ENCODE measurements around the gene DNER. TPM values are rescaled to one million over a fixed set of nuclear protein-coding genes. Genes with fewer than 3 reads are reported as not detected.
A peak's percentile ranks its signal among the peaks of the same experiment; 100 is the strongest.

Gene DNER
- total RNA-seq, 2 donors from 2014 or later: 0.27 to 1.7 TPM

DNA sequence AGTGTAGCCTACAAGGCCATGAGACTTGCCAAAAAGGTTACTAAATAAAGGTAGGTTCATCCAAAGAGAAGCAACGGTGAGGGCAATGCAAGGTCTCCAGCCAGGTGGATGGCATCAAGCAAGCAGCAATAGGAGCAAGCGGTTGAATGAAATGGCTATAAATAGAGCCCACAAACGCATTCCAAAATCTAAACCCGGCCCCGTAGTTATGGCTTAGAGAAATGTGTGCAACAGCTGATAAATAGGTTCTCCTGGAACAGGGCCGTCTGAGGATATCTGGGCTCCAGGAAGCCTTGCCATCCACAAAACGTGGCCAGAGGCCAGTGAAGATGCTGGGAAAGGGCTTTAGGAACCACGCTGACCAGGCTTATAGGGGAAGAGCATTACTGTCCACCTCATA, 297.2 kb downstream of the DNER start:
- H3K4me3 ChIP-seq: no peak overlapping the region
- intact Hi-C loops (cut with DNase I): no loop called here
- no peak for DNase-seq
- no peak overlapping the region for H3K9ac ChIP-seq (ENCODE audit: low read depth in 2 of 2, low read length in 2 of 2)
- TF ChIP-seq, protein P1, sequence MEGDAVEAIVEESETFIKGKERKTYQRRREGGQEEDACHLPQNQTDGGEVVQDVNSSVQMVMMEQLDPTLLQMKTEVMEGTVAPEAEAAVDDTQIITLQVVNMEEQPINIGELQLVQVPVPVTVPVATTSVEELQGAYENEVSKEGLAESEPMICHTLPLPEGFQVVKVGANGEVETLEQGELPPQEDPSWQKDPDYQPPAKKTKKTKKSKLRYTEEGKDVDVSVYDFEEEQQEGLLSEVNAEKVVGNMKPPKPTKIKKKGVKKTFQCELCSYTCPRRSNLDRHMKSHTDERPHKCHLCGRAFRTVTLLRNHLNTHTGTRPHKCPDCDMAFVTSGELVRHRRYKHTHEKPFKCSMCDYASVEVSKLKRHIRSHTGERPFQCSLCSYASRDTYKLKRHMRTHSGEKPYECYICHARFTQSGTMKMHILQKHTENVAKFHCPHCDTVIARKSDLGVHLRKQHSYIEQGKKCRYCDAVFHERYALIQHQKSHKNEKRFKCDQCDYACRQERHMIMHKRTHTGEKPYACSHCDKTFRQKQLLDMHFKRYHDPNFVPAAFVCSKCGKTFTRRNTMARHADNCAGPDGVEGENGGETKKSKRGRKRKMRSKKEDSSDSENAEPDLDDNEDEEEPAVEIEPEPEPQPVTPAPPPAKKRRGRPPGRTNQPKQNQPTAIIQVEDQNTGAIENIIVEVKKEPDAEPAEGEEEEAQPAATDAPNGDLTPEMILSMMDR (IDR thresholded peaks at IDR 0.05): no peak
- H3K9me3 ChIP-seq: no peaks in the 10 kb centered on the region
- no peak overlapping the region for H3K27ac ChIP-seq
- no peaks in the 10 kb centered on the region for H3K36me3 ChIP-seq
- no peaks in the 10 kb centered on the region for H3K27me3 ChIP-seq
- H3K4me1 ChIP-seq: no peaks in the 10 kb centered on the region

DNA sequence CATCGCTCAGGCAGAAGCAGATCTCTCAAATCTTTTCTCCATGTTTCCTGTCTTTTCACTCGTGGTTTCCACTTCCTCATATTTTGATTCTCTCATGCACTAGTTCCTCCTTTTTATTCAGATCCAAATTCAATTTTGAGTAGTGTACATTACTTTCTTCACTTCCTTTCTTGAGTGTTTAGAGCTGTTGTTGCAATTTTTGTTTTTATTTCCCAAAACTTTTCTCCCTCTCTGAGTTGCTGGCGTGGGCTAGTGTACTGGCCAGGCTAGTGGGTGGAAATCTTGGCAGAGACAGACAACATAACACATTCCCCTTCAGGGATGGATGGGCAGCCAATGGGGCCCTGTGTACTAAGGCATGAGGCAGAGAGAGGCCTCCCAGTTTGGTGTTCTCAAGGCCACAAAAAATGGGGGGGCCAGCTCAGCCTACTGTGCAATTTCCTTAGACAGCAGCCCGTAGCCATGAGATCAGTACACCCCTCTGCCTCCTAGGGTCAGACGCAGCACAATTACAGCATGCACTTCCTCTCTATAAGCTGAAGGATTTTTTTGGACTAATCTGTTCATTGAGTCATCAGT, 298.1 kb downstream of the DNER start:
- no peak overlapping the region for H3K9ac ChIP-seq (ENCODE audit: low read depth in 2 of 2, low read length in 2 of 2)

DNA sequence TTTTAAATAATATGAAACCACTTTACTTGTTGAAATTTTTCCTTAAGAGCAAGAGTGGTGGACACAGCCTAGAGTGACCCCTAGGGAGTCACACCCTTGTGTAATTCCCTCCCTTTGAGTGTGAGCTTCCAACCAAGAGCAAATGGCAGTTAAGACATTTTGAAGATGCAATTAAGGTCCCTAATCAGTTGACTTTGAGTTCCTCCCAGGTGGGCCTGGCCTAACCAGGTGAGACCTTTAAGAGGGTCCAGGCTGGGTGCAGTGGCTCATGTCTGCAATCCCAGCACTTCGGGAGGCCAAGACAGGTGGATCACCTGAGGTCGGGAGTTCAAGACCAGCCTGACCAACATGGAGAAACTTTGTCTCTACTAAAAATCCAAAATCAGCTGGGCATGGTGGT, 299.7 kb downstream of the DNER start:
- Histone ChIP-seq H3K9ac (ENCODE audit: low read depth in 2 of 2, low read length in 2 of 2) (no peak overlapping the region), H3K4me3 (no peak overlapping the region), H3K4me1 (no peaks in the 10 kb centered on the region), H3K27me3 (no peaks in the 10 kb centered on the region), H3K9me3 (no peaks in the 10 kb centered on the region), H3K27ac (no peak overlapping the region), H3K36me3 (no peaks in the 10 kb centered on the region)
- DNase-seq: no peak
- intact Hi-C loops (cut with DNase I): no loop called here
- TF ChIP-seq, protein P1 (IDR thresholded peaks at IDR 0.05): no peak

More for the DNA sequence above, 298.1 kb downstream of the DNER start:
- TF ChIP-seq, protein P1 (IDR thresholded peaks at IDR 0.05): no peak
- no peaks in the 10 kb centered on the region for H3K4me1 ChIP-seq
- H3K27ac ChIP-seq: no peak overlapping the region
- H3K27me3 ChIP-seq: no peaks in the 10 kb centered on the region
- peak; percentile 43 for DNase-seq
- H3K4me3 ChIP-seq: no peak overlapping the region
- H3K9me3 ChIP-seq: no peaks in the 10 kb centered on the region
- H3K36me3 ChIP-seq: no peaks in the 10 kb centered on the region
- intact Hi-C loops (cut with DNase I): no loop called here

GRCh38 chr2:229412686-229413085, 301.7 kb downstream of the DNER start:
- Histone ChIP-seq H3K9ac (ENCODE audit: low read depth in 2 of 2, low read length in 2 of 2) (no peak overlapping the region), H3K9me3 (no peaks in the 10 kb centered on the region), H3K36me3 (no peaks in the 10 kb centered on the region), H3K27ac (no peak overlapping the region), H3K4me3 (no peak overlapping the region), H3K4me1 (no peaks in the 10 kb centered on the region), H3K27me3 (no peaks in the 10 kb centered on the region)
- no peak for DNase-seq
- intact Hi-C loops (cut with DNase I): no loop called here
- TF ChIP-seq, protein P1 (IDR thresholded peaks at IDR 0.05): no peak

DNA sequence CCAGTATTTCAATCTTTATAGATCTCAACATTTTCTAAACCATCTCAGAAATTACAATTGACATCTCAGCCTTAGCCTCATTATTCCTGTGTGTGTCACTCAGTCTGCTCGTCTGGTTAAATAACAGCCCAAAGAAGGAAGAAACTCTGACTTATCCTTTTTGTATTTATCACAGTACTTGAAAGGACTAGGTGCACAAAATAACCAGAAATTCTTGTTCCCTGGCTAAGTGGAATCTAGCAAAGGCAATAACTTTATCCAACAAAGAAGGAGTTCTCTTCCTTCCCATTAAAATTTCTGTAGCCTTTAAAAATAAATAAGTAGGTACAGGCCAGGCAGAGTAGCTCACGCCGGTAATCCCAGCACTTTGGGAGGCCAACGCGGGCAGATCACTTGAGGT, 303.4 kb downstream of the DNER start:
- no peaks in the 10 kb centered on the region for H3K4me1 ChIP-seq
- no peak overlapping the region for H3K27ac ChIP-seq
- no peaks in the 10 kb centered on the region for H3K9me3 ChIP-seq
- TF ChIP-seq, protein P1 (IDR thresholded peaks at IDR 0.05): no peak
- H3K9ac ChIP-seq (ENCODE audit: low read depth in 2 of 2, low read length in 2 of 2): no peak overlapping the region
- no peak overlapping the region for H3K4me3 ChIP-seq
- intact Hi-C loops (cut with DNase I): no loop called here
- no peaks in the 10 kb centered on the region for H3K36me3 ChIP-seq
- no peaks in the 10 kb centered on the region for H3K27me3 ChIP-seq
- DNase-seq: no peak

Measured in colonic mucosa (tissue), 4 donors.